ENCODE data around the gene GLI3.

GLI3 gene

GRCh38 chr7:41992881-41993867 is 243.8 kb downstream of the GLI3 start:
- no peak for DNase-seq

GRCh38 chr7:41984888-41985287 is 252.1 kb downstream of the GLI3 start:
- no peak for DNase-seq

- no peak for DNase-seq
Measured at GRCh38 chr7:41981046-41982040, 255.7 kb downstream of the GLI3 start.

- no peak for DNase-seq
Measured at GRCh38 chr7:41979834-41980307, 257.1 kb downstream of the GLI3 start.

- no peak for DNase-seq
Measured at GRCh38 chr7:41978858-41979257, 258.2 kb downstream of the GLI3 start.

- DNase-seq, result no peak
Measured at GRCh38 chr7:41977661-41978060, 259.3 kb downstream of the GLI3 start.

GRCh38 chr7:41977151-41977651 is 259.8 kb downstream of the GLI3 start:
- DNase-seq, result peak; percentile 4

- no peak for DNase-seq
Measured at GRCh38 chr7:41976411-41976810, 260.6 kb downstream of the GLI3 start.

GRCh38 chr7:41975849-41976248 is 261.2 kb downstream of the GLI3 start:
- no peak for DNase-seq

GRCh38 chr7:41974870-41975557 is 262.0 kb downstream of the GLI3 start:
- DNase-seq, result no peak

- no peak for DNase-seq
Measured at GRCh38 chr7:41973202-41973730, 263.7 kb downstream of the GLI3 start.

- DNase-seq, result no peak
Measured at GRCh38 chr7:41972776-41973175, 264.2 kb downstream of the GLI3 start.

GRCh38 chr7:41972270-41972669 is 264.7 kb downstream of the GLI3 start:
- no peak for DNase-seq

GRCh38 chr7:41971640-41972187 is 265.3 kb downstream of the GLI3 start:
- DNase-seq, result no peak

- no peak for DNase-seq
Measured at GRCh38 chr7:41970941-41971340, 266.1 kb downstream of the GLI3 start.

- DNase-seq, result no peak
Measured at GRCh38 chr7:41969561-41970105, 267.4 kb downstream of the GLI3 start.

GRCh38 chr7:41967156-41967555 is 269.9 kb downstream of the GLI3 start:
- no peak for DNase-seq

GRCh38 chr7:41965951-41966505 is 271.0 kb downstream of the GLI3 start:
- DNase-seq, result no peak

GRCh38 chr7:41964849-41965745 is 271.9 kb downstream of the GLI3 start:
- no peak for DNase-seq

GRCh38 chr7:41964183-41964753 is 272.7 kb downstream of the GLI3 start:
- DNase-seq, result no peak
